Type B pancreatic cell (in vitro differentiated cells): Measurements from ENCODE around the gene DENND6B. TPM values are rescaled to one million over a fixed set of nuclear protein-coding genes. Genes with fewer than 3 reads are reported as not detected.
"Not testable (repeated sequence)": the region's sequence is repeated elsewhere in the genome, so short reads cannot be mapped to it uniquely, and the experiment has no call there.

Experiments
- DNase-seq: peaks from one replicate; pipeline ENCODE4 v3.0.0; 2021; ENCODE audit warnings: mixed read lengths; ENCODE audit not compliant: unreplicated experiment; ENCODE audit errors: extremely low spot score
- H3K27ac Mint-ChIP-seq: 2 replicates; pipeline ENCODE4 v1.8.0; 2021; ENCODE audit warnings: mild to moderate bottlenecking, mixed read lengths
- H3K27me3 Mint-ChIP-seq: 2 replicates; pipeline ENCODE4 v1.8.0; 2021; ENCODE audit warnings: mixed read lengths
- H3K36me3 Mint-ChIP-seq: 2 replicates; pipeline ENCODE4 v1.8.0; 2021; ENCODE audit warnings: mixed read lengths
- H3K4me1 Mint-ChIP-seq: one replicate; pipeline ENCODE4 v1.8.0; 2021; ENCODE audit warnings: mixed read lengths; ENCODE audit not compliant: unreplicated experiment
- H3K4me3 Mint-ChIP-seq: 2 replicates; pipeline ENCODE4 v1.8.0; 2021; ENCODE audit warnings: mild to moderate bottlenecking, mixed read lengths
- H3K9me3 Mint-ChIP-seq: 2 replicates; pipeline ENCODE4 v1.8.0; 2021; ENCODE audit warnings: mixed read lengths
- total RNA-seq: library from RNA; stranded (reverse); gene quantifications from 2 replicates; pipeline ENCODE4 v1.2.1, GENCODE V29; 2021; ENCODE audit warnings: low replicate concordance
- TF ChIP-seq, protein P1 (sequence below): fragments of 200-600 bp; sonication (generic); conservative IDR thresholded peaks from 2 replicates; pipeline ENCODE4 v1.5.0; 2021; ENCODE audit warnings: antibody characterized with exemption, mild to moderate bottlenecking

The DENND6B gene
- total RNA-seq, 1 donor from 2014 or later, result 25.6 TPM

DNA sequence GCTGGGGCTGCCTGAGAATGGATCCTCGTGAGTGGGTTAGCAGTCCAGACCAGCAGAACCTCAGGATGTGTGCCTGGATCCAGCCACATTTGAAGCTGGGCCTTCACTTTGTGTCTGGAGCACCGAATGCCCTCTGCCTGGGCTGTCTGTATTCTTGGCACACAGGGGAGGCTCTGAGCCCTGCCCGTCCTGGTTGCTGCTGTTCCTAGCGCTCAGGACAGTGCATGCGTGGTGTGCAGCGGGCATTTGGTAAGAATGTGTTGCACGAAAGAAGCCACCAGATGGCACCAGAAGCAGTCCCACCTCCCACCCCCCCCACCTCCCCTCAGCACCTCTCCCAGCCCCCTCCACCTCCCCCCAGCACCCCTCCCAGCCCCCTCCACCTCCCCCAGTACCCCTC, 52.5 kb downstream of the DENND6B start:
- Mint-ChIP-seq H3K36me3 (peaks cover 6% of the 10 kb centered on the region), H3K9me3 (no peaks in the 10 kb centered on the region), H3K27me3 (peaks cover under 1% of the 10 kb centered on the region), H3K27ac (peak overlapping the region; percentile 39), H3K4me1 (no peaks in the 10 kb centered on the region), H3K4me3 (peak overlapping the region; percentile 57)
- TF ChIP-seq, protein P1, sequence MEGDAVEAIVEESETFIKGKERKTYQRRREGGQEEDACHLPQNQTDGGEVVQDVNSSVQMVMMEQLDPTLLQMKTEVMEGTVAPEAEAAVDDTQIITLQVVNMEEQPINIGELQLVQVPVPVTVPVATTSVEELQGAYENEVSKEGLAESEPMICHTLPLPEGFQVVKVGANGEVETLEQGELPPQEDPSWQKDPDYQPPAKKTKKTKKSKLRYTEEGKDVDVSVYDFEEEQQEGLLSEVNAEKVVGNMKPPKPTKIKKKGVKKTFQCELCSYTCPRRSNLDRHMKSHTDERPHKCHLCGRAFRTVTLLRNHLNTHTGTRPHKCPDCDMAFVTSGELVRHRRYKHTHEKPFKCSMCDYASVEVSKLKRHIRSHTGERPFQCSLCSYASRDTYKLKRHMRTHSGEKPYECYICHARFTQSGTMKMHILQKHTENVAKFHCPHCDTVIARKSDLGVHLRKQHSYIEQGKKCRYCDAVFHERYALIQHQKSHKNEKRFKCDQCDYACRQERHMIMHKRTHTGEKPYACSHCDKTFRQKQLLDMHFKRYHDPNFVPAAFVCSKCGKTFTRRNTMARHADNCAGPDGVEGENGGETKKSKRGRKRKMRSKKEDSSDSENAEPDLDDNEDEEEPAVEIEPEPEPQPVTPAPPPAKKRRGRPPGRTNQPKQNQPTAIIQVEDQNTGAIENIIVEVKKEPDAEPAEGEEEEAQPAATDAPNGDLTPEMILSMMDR, result peak; percentile 64
- DNase-seq, result no peak

DNA sequence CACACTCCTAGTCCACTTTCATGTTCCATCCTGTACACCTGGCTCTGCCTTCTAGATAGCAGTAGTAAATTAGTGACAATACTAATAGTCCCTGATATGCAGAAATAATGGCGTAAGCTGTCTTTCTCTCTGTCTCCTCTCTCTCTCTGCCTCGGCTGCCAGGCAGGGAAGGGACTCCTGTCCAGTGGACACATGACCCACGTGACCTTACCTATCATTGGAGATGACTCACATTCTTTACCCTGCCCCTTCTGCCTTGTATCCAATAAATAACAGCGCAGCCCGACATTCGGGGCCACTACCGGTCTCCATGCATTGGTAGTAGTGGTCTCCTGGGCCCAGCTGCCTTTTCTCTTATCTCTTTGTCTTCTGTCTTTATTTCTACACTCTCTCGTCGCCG, 53.0 kb downstream of the DENND6B start:
- H3K4me3 Mint-ChIP-seq, result peak overlapping the region; percentile 57

DNA sequence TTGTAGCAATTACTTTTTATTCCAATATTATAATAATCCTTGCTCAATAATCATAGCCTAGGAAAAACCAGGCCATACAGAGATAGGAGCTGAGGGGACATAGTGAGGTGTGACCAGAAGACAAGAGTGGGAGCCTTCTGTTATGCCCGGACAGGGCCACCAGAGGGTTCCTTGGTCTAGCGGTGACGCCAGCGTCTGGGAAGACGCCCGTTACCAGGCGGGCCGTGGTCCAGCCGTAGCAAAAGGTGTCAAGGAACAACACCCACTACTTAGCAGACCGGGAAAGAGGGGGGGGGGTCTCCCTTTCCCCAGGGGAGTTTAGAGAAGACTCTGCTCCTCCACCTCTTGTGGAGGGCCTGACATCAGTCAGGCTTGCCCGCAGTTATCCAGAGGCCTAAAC, 53.5 kb downstream of the DENND6B start:
- H3K9me3 Mint-ChIP-seq, H3K27ac Mint-ChIP-seq, DNase-seq, H3K4me3 Mint-ChIP-seq, H3K4me1 Mint-ChIP-seq, H3K36me3 Mint-ChIP-seq, H3K27me3 Mint-ChIP-seq: not testable (repeated sequence)
- TF ChIP-seq, protein P1, result peak; percentile 45

More for the DNA sequence above, 53.0 kb downstream of the DENND6B start:
- H3K36me3 Mint-ChIP-seq, DNase-seq, H3K9me3 Mint-ChIP-seq, H3K4me1 Mint-ChIP-seq, H3K27me3 Mint-ChIP-seq: not testable (repeated sequence)
- H3K27ac Mint-ChIP-seq, result peak overlapping the region; percentile 39

DNA sequence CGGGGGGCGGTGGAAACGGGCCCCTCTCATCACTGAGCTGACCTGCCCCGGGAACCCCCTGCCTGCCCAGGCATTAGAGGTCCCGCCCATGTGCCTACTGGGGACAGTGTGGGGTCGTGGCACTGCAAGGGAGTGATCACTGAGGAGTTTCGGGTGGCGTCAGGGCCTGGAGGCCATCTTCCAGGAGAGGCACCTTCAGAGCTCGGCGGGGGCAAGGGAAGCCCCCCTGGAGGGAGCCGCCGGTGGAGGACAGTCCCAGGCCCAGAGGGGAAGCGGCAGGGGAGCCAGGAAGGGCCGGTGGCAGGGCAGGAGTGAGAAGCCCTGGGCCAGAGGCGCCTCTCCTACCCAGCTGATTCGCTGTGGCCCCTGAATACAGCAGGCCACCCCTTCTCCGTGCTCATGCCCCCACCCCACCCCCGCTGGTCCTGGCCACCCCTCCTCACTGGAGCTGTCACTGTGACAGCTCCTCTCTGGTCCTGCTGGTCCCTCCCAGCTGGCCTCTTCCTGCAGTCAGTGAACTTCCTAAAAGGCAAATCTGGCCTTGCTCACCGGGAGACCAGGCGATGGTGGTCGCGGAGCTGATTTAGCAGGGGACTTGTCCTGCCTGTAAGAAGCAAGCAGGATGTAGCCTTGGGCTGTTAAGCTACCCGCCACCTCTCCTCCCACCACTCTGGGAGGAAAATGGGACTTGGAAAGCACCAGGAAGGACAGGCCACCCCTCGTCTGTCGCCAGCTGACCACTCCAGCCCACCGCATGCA, 54.6 kb downstream of the DENND6B start:
- Mint-ChIP-seq H3K4me1 (no peaks in the 10 kb centered on the region), H3K4me3 (peak overlapping the region; percentile 55), H3K36me3 (peaks cover 6% of the 10 kb centered on the region), H3K9me3 (no peaks in the 10 kb centered on the region), H3K27ac (peak overlapping the region; percentile 65), H3K27me3 (peaks cover 12% of the 10 kb centered on the region)
- DNase-seq, result no peak
- TF ChIP-seq, protein P1, result peak; percentile 23

DNA sequence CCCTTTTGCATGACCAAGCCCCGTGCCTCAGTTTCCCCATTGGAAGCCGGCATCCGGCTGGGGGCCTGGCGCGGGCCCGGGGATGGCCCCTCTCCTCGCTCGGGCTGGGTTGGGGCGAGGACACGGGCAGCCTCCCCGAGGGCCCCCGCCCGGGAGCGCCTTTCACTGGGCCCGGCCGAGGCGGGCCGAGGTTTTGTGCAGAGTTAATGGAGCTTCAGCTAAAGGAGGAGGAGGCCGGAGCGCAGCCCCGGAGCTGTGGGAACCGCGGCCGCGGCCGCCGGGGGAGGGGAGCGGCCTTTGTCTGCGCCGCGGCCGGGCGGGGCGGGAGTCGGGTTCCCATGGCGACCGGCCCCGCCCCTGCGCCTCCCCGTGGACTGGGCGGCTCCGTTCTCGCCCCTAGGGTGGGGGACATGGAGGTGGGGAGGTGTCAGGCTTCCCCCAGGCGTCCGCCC, 55.3 kb downstream of the DENND6B start:
- H3K4me1 Mint-ChIP-seq, result no peaks in the 10 kb centered on the region
- H3K27ac Mint-ChIP-seq, result no peak overlapping the region
- TF ChIP-seq, protein P1, result peak; percentile 25
- H3K4me3 Mint-ChIP-seq, result no peak overlapping the region
- DNase-seq, result no peak
- H3K27me3 Mint-ChIP-seq, result peaks cover 12% of the 10 kb centered on the region
- H3K36me3 Mint-ChIP-seq, result peaks cover 6% of the 10 kb centered on the region
- H3K9me3 Mint-ChIP-seq, result no peaks in the 10 kb centered on the region

DNA sequence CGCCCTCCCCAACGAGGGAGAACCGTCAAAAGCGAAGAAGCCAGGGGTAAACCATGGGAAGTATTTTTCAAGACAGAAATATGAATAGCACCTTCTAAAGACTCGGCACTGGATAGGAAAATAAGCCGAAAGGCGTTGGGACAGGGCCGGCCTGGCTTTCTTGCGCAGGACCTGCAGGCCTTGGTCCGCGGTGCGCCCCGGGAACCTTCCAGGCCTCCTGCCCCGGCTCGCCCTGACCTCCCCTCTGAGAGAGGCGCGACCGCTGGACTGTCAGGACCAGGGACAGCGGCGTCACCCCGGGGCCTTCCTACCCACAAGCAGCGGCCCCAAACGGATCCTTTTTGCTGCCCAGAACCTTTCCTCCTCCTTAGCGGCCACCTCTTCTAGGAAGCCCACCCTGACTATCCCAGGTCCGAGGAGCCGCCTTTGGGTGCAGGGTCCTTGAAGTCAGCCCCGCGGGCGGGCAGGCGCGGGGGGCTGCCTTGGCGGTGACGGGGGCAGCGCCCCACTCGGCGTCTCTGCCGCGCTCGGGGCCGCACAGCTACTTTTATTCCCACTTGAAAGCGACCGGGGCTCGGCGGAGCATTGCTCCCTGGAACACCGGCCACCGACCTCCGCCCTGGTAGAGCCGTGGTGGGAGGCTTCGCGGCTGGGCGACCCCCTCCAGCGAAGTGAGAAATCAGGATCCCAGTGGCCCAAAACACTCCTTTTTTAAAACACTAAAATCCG, 56.0 kb downstream of the DENND6B start:
- Mint-ChIP-seq H3K4me1 (no peaks in the 10 kb centered on the region), H3K27ac (peak overlapping the region; percentile 36), H3K27me3 (peaks cover 15% of the 10 kb centered on the region), H3K9me3 (no peaks in the 10 kb centered on the region), H3K36me3 (peaks cover 6% of the 10 kb centered on the region), H3K4me3 (peak overlapping the region; percentile 80)
- no peak for DNase-seq
- TF ChIP-seq, protein P1, result no peak
